Heart right ventricle (tissue), 16 donors: ENCODE data around the gene FAN1. TPM values are rescaled to one million over a fixed set of nuclear protein-coding genes. Genes with fewer than 3 reads are reported as not detected.

Experiments used
- ATAC-seq, 8 donors: fragments of 200-7000 bp; cut with Tn5 transposase; one replicate each; pipeline ENCODE4 v1.9.1; 2020; ENCODE audit warnings: mild to moderate bottlenecking in 8 of 8, moderate library complexity in 8 of 8, moderate number of reproducible peaks in 1 of 8
- DNase-seq, 2 donors: peaks; one replicate each; pipeline ENCODE4 v3.0.0-alpha.2; 2020
- H3K27ac ChIP-seq, 10 donors: fragments of 200-600 bp; sonication (generic) in 2 of 10; one replicate each; pipeline versions ENCODE4 v1.5.0 to v1.8.0; 2020 to 2022; ENCODE audit warnings: mild to moderate bottlenecking in 3 of 10
- H3K27me3 ChIP-seq, 7 donors: fragments of 200-600 bp; one replicate each; pipeline ENCODE4 v1.8.0; 2021 to 2022; ENCODE audit warnings: mild to moderate bottlenecking in 2 of 7
- H3K36me3 ChIP-seq, 9 donors: fragments of 200-600 bp; sonication (generic) in 1 of 9; one replicate each; pipeline versions ENCODE4 v1.5.0 to v1.8.0; 2020 to 2022; ENCODE audit warnings: mild to moderate bottlenecking in 2 of 9
- H3K4me1 ChIP-seq, 9 donors: fragments of 200-600 bp; sonication (generic) in 1 of 9; one replicate each; pipeline versions ENCODE4 v1.5.0 to v1.8.0; 2020 to 2022; ENCODE audit warnings: mild to moderate bottlenecking in 4 of 9
- H3K4me3 ChIP-seq, 10 donors: fragments of 200-600 bp; sonication (generic) in 2 of 10; one replicate each; pipeline versions ENCODE4 v1.5.0 to v1.8.0; 2020 to 2022; ENCODE audit warnings: mild to moderate bottlenecking in 7 of 10, moderate library complexity in 2 of 10
- H3K9me3 ChIP-seq, 11 donors: fragments of 200-600 bp in 10 of 11; sonication (generic) in 2 of 11; one replicate each; pipeline versions ENCODE4 v1.5.0 to v1.8.0; 2013 to 2022; ENCODE audit warnings: mild to moderate bottlenecking in 2 of 11, control low read depth in 1 of 11, moderate library complexity in 1 of 11
- CTCF ChIP-seq, 9 donors: fragments of 200-600 bp; sonication (generic) in 2 of 9; IDR thresholded peaks; one replicate each; pipeline versions ENCODE4 v1.5.0 to v1.8.0; 2021 to 2022; ENCODE audit warnings: antibody characterized with exemption in 9 of 9, mild to moderate bottlenecking in 5 of 9, moderate library complexity in 1 of 9
- WGBS, 2 donors: extraction: QIAGEN DNeasy Blood & Tissue Kit; methylation state at CpG; one replicate each; pipeline ENCODE4 v1.1.7; 2013; ENCODE audit warnings: inconsistent platforms in 1 of 2; 5-methylcytosine and 5-hydroxymethylcytosine counted together
- intact Hi-C, 10 donors: fragments of 100-400 bp; cut with DNase I; formaldehyde crosslinking; loops; one replicate each; pipeline versions ENCODE4 v1.11.1 to v1.14.2; 2022
- long read RNA-seq, 3 donors: library from polyadenylated mRNA; unstranded; transcript quantifications; one replicate each; pipeline ENCODE4 v2.0.0, GENCODE V29; 2020 to 2021
- polyA plus RNA-seq, 2 donors: library from polyadenylated mRNA; stranded (reverse); fragments of 200-250 nt; gene quantifications; one replicate each; pipeline ENCODE4 v1.2.3, GENCODE V29; 2013
- total RNA-seq, 10 donors: library from RNA; stranded (reverse); fragmentation: NEBNext Ultra II Directional in 3 of 10; extraction: Animal tissue kit (Norgen Biotek cat#: 25700) in 3 of 10; gene quantifications; one replicate each; pipeline versions ENCODE4 v1.2.1 to v1.2.4, GENCODE V29; 2021 to 2023
- donor health status: Arrhythmogenic right ventricular cardiomyopathy.
- donor health status: ischemic (EF 13 %, LVEDD 7.1; RV severe dilation, severe dysfunction).
- donor health status: healthy with polysubstance abuse.
- donor health status: DM: no; HTN: yes; CAD: no.
- donor health status: DM: no; HTN: no; CAD: no.
- donor health status: ischemic (EF 25% LVEDD 6.9; RV normal size, moderate dysfunction).
- donor health status: ischemic (EF 25% LVEDD 5.7; RV mildly dilated, moderate dysfunction).
- donor health status: healthy.
- donor health status: DM: yes; HTN: yes; CAD: no.
- donor health status: Ischemic cardiomyopathy.
- donor health status: ischemic (EF 35%, LVEDD 5.7; RV mildly dilated, moderate dysfunction).
- donor health status: nonischemic (EF 11% LVEDD 7.7; RV severe dilation, severe dysfunction).
- donor health status: DM: yes; HTN: yes; CAD: no.
- donor health status: PGD.
- donor health status: ischemic (EF 29% LVEDD 5.4; RV normal size, mild dysfunction).
- donor health status: nonischemic (EF 23%, LVEDD 6.1; RV moderate dilation, normal function).

FAN1 gene
- total RNA-seq (10 to 100 TPM in 9 of 10 donors, 1 to 10 TPM in 1; 8.2 to 28.0 (median 16.9) TPM), polyA plus RNA-seq (10 to 100 TPM in 1 of 2 donors, 1 to 10 TPM in 1; 8.2 to 14.4 TPM)
- long read RNA-seq, donor 1, full-length matches to known transcripts: 26 of 78 reads
- long read RNA-seq, donor 1, partial matches to known transcripts: 21 of 78 reads
- long read RNA-seq, donor 1, other reads (novel, unspliced or antisense): 31 of 78 reads
- long read RNA-seq, donor 2, full-length matches to known transcripts: 34 of 65 reads
- long read RNA-seq, donor 2, partial matches to known transcripts: 8 of 65 reads
- long read RNA-seq, donor 2, other reads (novel, unspliced or antisense): 23 of 65 reads
- long read RNA-seq, donor 3, full-length matches to known transcripts: 6 of 27 reads
- long read RNA-seq, donor 3, partial matches to known transcripts: 12 of 27 reads
- long read RNA-seq, donor 3, other reads (novel, unspliced or antisense): 9 of 27 reads

DNA sequence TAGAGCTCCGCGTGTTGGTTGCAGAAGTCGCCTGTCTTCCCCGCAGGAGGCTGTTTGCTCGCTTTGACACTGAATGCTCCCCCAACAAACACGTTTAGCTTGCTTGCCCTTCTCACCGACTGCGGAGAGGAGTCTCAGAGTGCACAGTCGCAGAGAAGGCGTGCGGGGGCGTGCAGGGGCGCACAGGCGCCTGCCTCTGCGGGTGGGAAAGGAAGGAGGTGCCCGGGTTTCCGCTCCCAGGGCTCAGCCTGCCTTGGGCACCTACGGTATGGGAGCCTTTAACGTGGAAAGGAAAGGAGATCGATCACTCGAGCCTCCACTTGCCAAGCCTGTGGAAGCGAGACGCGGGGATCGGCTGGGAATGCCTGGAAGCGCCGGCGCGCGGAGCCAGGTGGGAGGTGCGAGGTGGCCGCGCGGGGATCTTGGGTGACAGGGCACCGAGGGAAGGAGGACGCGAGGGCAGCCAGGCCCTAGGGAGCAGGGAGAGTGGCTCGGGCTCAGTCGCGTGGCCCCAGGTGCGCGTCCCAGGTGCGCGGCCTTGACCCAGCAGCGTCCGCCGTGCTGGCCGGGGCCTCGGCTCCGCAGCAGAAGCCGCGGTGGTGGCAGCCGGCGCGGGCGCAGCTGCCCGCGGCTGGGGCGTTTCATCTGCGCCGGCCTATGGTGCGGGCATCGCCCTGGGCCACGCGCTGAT lies at the start of gene FAN1:
TSS of gene FAN1 (plus strand) at position 419 of the 691 bp plus-strand sequence. CDS start 749 bp downstream, outside the sequence.
- intact Hi-C loops: loop anchor here in 3 of 10 donors (5.0 to 10.0 kb wide), 2 partner anchors 84 to 221 kb away; no protein-coding TSS in a partner anchor
- peaks cover 0 to 36% (median 17%) of the 10 kb centered on the region in 9 donors for H3K4me1 ChIP-seq
- WGBS, 2 donors: 0 to 1% methylated on average over 65 of the region's 65 CpGs
- peak within 1 kb of the TSS in 9 of 10 donors; percentile 66 to 90 (median 84) for H3K27ac ChIP-seq
- TF ChIP-seq CTCF (IDR thresholded peaks at IDR 0.05): peak in 1 of 9 donors; percentile 12
- peak within 1 kb of the TSS; percentile 50 to 89 (median 79) for H3K4me3 ChIP-seq
- DNase-seq: peak; percentile 88 to 90
- H3K36me3 ChIP-seq: peaks cover 0 to 9% (median 5%) of the 10 kb centered on the region in 9 donors
- no peaks in the 10 kb centered on the region for H3K9me3 ChIP-seq
- H3K27me3 ChIP-seq: no peaks in the 10 kb centered on the region
- peak; percentile 96 to 100 (median 98) for ATAC-seq

GRCh38 chr15:30859091-30859874 lies 44.4 kb upstream of the FAN1 start:
- Histone ChIP-seq H3K27me3 (peaks cover 0 to 2% (median 0%) of the 10 kb centered on the region in 7 donors), H3K4me3 (no peak overlapping the region), H3K36me3 (no peaks in the 10 kb centered on the region), H3K27ac (no peak overlapping the region), H3K9me3 (peaks cover 0 to 3% (median 0%) of the 10 kb centered on the region in 11 donors), H3K4me1 (no peaks in the 10 kb centered on the region)
- TF ChIP-seq CTCF (IDR thresholded peaks at IDR 0.05): peak; percentile 27 to 72 (median 58)
- 19 to 22% methylated on average over 7 of the region's 7 CpGs for WGBS, 2 donors
- no peak for ATAC-seq
- no peak for DNase-seq
- intact Hi-C loops: no loop called here

DNA sequence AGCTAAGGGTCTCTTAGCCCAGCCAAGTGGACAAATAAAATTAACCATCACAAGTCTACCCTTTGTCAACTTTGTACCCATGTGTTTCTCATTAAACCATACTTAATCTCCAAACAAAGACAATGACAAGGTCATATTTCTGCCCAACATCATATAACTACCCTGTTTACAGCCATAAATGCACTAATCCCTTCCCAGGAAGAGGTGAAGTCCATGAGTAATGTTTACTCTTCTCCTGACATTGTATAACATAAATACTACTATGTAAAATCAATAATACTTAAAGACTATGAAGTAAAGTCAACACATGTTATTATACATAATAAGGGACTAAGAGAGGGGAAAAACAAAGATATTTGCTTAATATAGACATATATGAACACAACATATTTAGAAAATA lies 38.5 kb upstream of the FAN1 start:
- intact Hi-C loops: no loop called here
- DNase-seq (no peak), ATAC-seq (no peak)
- H3K9me3 ChIP-seq: no peaks in the 10 kb centered on the region
- no peak for TF ChIP-seq CTCF (IDR thresholded peaks at IDR 0.05)
- no peaks in the 10 kb centered on the region for H3K4me1 ChIP-seq
- H3K4me3 ChIP-seq: no peak overlapping the region
- H3K27ac ChIP-seq: no peak overlapping the region
- H3K27me3 ChIP-seq: no peaks in the 10 kb centered on the region
- no peaks in the 10 kb centered on the region for H3K36me3 ChIP-seq

DNA sequence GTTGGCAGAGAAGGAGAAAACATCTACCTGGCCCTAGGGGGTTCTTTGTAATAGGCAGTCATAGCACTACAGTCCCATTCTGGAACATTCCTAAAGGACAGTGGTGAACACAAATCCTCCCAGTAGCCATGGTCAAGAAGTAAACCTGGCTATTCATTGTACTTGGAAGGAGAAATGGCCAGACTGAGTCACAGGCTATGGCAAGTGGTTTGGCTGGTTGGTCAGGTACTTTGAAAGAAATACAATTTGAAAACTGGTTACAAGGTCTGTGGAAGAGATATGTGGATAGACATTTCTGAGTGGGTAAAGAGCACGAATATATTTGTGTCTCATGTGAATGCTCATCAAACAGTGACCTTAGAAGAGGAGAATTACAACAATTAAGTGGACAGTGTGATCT lies 33.0 kb upstream of the FAN1 start:
- ATAC-seq: no peak

More for the DNA sequence above, 33.0 kb upstream of the FAN1 start:
- Histone ChIP-seq H3K36me3 (no peaks in the 10 kb centered on the region), H3K4me1 (no peaks in the 10 kb centered on the region), H3K4me3 (no peak overlapping the region), H3K9me3 (no peaks in the 10 kb centered on the region), H3K27me3 (no peaks in the 10 kb centered on the region), H3K27ac (no peak overlapping the region)
- 83 to 85% methylated on average over 1 of the region's 1 CpG for WGBS, 2 donors
- no peak for DNase-seq
- intact Hi-C loops: loop anchor here in 1 of 10 donors (10.0 kb wide), 1 partner anchor 206 kb away; no protein-coding TSS in a partner anchor
- TF ChIP-seq CTCF (IDR thresholded peaks at IDR 0.05): no peak
